ENCODE data around the gene C9orf78.

GRCh38 chr9:129841071-129841470, 6.0 kb upstream of the C9orf78 start:
- TF ChIP-seq EZH2 (IDR thresholded peaks at IDR 0.05; ENCODE audit: low read length, unreplicated experiment), result no peak
- no peak for TF ChIP-seq CTCF (conservative IDR thresholded peaks at IDR 0.05; ENCODE audit: low read depth, low read length)
- no peak for TF ChIP-seq EZH2phosphoT487 (IDR thresholded peaks at IDR 0.05; ENCODE audit: borderline replicate concordance, low read length)

Data from PC-3 (cell line).